GM15510 (cell line): ENCODE results near the gene COLEC12.

ENCODE experiments used
- POLR2A ChIP-seq: IDR thresholded peaks from 3 replicates; pipeline ENCODE4 v1.6.1; 2011; ENCODE audit warnings: borderline replicate concordance; ENCODE audit not compliant: insufficient read length; ENCODE audit errors: extremely low read depth

The COLEC12 gene

GRCh38 chr18:493986-494983 lies 6.2 kb downstream of the COLEC12 start:
- TF ChIP-seq POLR2A, result no peak

DNA sequence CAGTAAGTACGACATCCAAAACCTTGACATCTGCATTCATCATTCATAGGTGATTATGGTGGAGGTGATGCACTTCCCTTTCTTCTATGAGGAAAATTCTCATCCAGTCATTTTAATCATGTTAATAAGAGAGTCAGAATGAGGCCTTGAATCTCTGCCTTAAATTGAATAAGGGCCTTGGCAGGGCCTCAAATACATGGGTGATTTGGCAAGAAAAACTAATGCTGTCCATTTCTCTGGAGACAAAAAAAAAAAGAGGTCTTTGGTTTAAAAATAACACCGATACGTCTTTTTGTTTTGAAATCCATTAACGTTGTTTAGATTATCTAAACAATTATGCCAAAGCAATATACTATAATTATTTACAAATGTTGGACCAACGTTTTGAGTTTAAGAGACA lies 8.1 kb downstream of the COLEC12 start:
- TF ChIP-seq POLR2A, result no peak

DNA sequence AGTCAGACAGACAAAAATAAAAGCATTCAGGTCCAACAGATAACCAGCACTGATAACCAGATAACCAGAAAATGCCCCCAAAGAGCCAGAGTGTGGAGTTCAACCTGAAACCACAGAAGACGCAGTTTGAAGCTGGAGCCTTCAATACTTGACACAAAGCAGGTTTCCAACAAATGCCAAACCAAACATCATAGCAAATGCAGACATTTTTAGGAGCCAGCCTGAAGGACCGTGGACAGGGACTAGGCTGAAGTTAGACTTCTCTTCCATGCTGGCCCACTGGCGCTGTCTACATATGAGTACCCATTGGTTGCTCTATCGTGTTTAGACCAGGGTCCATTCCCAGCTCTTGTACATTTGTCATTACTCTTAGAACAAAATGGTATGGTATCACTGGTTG lies 9.9 kb downstream of the COLEC12 start:
- no peak for TF ChIP-seq POLR2A

DNA sequence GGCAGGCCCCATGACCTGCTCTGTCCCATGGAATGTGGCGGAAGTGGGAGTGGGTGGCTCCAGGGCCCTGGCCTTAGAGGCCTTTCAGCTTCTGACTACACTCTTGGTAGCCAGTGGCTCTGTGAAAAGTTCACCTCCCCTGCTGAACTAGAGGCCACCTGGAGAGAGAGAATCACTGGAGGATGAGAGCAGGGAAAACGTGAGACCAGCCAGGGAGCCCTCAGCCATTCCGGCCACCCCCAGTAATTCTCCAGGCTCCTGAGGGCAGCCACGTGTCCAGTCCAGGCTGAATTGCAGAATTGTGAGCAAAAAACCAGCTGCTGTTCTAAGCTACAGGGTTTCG lies 10.5 kb downstream of the COLEC12 start:
- TF ChIP-seq POLR2A, result no peak

- no peak for TF ChIP-seq POLR2A
Measured at GRCh38 chr18:489244-490023, 11.1 kb downstream of the COLEC12 start.

- TF ChIP-seq POLR2A, result no peak
Measured at GRCh38 chr18:486929-487740, 13.4 kb downstream of the COLEC12 start.

GRCh38 chr18:484749-485464 lies 15.6 kb downstream of the COLEC12 start:
- no peak for TF ChIP-seq POLR2A

DNA sequence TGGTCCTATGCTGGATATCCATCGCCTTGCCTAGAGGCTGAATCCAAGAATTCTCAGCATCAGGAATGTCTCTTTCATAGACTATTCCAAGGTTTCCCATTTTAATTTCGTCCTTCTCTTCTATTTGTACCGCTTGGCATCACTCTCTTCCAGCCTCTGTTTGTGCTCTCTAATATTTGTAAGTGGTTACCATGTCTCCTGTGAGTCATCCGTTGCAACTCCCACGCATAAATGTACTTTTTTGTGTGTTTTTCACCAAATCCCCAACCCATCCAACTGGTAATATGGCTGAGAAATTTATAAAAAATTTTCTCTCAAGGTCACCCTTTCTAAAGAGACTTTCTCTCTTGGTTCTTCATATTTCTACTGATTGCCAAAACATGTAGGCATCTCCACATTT lies 21.8 kb downstream of the COLEC12 start:
- no peak for TF ChIP-seq POLR2A

DNA sequence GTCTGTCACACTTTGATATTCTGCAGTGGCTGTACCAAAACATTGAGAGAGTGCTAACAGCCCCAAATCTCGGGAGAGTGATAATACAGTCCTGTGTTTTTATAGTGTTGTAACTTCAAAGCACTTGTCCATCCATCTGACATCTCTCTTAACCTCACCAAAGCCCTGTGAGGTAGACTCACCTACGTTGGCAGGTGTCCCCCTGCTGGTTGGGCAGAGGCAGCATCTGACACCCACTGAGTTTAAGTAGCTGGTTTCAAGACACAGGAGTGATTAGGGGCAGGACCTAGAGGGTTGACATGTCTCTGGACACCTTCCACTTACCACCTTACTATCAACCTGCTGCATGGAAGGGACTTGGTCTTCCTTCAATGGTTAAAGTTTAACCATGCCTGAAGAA lies 22.9 kb downstream of the COLEC12 start:
- TF ChIP-seq POLR2A, result no peak

DNA sequence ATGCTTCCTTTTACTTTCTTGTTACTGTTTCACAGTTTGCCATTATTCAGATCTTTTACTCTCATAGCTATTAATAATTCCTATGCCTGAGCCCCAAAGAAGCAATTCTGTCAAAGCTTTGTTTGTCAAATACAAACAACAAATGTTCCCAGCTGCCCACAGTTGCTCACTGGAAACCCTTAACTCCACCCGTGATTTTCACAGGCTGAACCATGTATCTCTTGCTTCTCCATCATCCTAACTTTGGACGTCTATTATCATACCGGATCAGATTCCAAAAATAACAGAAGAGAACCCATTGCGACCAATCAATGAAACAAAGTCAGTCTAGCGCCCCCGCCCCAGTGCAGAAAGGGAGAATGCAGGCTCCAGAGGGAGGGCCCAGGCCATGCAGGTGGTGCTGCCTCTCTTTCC lies 24.2 kb downstream of the COLEC12 start:
- TF ChIP-seq POLR2A, result no peak

- TF ChIP-seq POLR2A, result no peak
Measured at GRCh38 chr18:475202-476031, 25.1 kb downstream of the COLEC12 start.

- TF ChIP-seq POLR2A, result no peak
Measured at GRCh38 chr18:474416-474815, 26.1 kb downstream of the COLEC12 start.

DNA sequence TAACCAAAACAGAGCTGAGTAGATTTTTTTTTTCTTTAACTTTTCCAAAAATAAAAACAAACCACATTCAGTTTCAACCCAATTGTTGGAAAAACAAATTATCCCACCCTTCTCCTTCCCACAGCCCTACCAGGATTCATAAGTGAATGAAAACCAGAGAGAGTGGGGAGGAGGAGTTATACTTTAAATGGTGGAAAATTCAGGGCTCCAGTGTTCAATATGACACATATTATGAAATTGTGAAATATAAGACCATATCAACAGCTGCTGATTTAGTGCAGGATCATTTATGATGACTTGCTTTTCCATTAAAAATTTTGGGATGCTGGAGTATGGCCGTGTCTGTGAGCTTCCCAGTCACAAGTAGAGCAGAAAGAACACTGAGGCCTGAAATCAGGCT lies 26.7 kb downstream of the COLEC12 start:
- TF ChIP-seq POLR2A, result no peak
